HEK293T (cell line): Measurements from ENCODE around the gene ACO2.
"Not testable (repeated sequence)": the region's sequence is repeated elsewhere in the genome, so short reads cannot be mapped to it uniquely, and the experiment has no call there.

Experiments used
- CTCF ChIA-PET: fragments of 350-600 bp; formaldehyde crosslinking; extraction: SDS; loops from one replicate; lab custom pipeline; 2021; ENCODE audit warnings: antibody characterized with exemption, inconsistent platforms; lab: Yijun Ruan, JAX
- POLR2A ChIA-PET: fragments of 350-600 bp; formaldehyde crosslinking; extraction: SDS; loops from one replicate; lab custom pipeline; 2020; ENCODE audit warnings: antibody characterized with exemption, inconsistent platforms; lab: Yijun Ruan, JAX
- DNase-seq: peaks from one replicate; pipeline ENCODE4 v3.0.0; 2012; ENCODE audit warnings: mixed read lengths; ENCODE audit errors: extremely low spot score
- ARNT ChIP-seq: fragments of 450-650 bp; IDR thresholded peaks from 2 replicates; pipeline ENCODE4 v1.6.1; 2017; ENCODE audit warnings: mild to moderate bottlenecking
- BHLHE40 ChIP-seq: fragments of 450-650 bp; IDR thresholded peaks from 2 replicates; pipeline ENCODE4 v1.6.1; 2016; ENCODE audit warnings: mild to moderate bottlenecking, moderate library complexity, borderline replicate concordance
- CTBP1 ChIP-seq: fragments of 450-650 bp; IDR thresholded peaks from 2 replicates; pipeline ENCODE4 v1.6.1; 2016; ENCODE audit warnings: borderline replicate concordance
- ELF4 ChIP-seq: fragments of 450-650 bp; IDR thresholded peaks from 2 replicates; pipeline ENCODE4 v1.6.1; 2017; ENCODE audit warnings: antibody characterized with exemption
- FOXA1 ChIP-seq: fragments of 450-650 bp; IDR thresholded peaks from 2 replicates; pipeline ENCODE4 v1.6.1; 2016; ENCODE audit warnings: mild to moderate bottlenecking
- FOXK2 ChIP-seq: fragments of 450-650 bp; IDR thresholded peaks from 2 replicates; pipeline ENCODE4 v1.6.1; 2016; ENCODE audit warnings: mild to moderate bottlenecking
- FOXM1 ChIP-seq: fragments of 450-650 bp; IDR thresholded peaks from 2 replicates; pipeline ENCODE4 v1.6.1; 2017; ENCODE audit warnings: mild to moderate bottlenecking, borderline replicate concordance
- HDGF ChIP-seq: fragments of 450-650 bp; IDR thresholded peaks from 2 replicates; pipeline ENCODE4 v1.6.1; 2017; ENCODE audit warnings: antibody characterized with exemption, borderline replicate concordance
- L3MBTL2 ChIP-seq: fragments of 450-650 bp; conservative IDR thresholded peaks from 2 replicates; pipeline ENCODE4 v1.6.1; 2016; ENCODE audit warnings: mild to moderate bottlenecking
- LEF1 ChIP-seq: fragments of 450-650 bp; IDR thresholded peaks from 2 replicates; pipeline ENCODE4 v1.6.1; 2017; ENCODE audit warnings: mild to moderate bottlenecking, borderline replicate concordance
- NFRKB ChIP-seq: fragments of 450-650 bp; IDR thresholded peaks from 2 replicates; pipeline ENCODE4 v1.6.1; 2016; ENCODE audit warnings: mild to moderate bottlenecking, moderate library complexity
- SP1 ChIP-seq: fragments of 450-650 bp; IDR thresholded peaks from 2 replicates; pipeline ENCODE4 v1.6.1; 2017
- SUZ12 ChIP-seq: fragments of 450-650 bp; IDR thresholded peaks from 2 replicates; pipeline ENCODE4 v1.6.1; 2016; ENCODE audit warnings: mild to moderate bottlenecking
- TARDBP ChIP-seq: fragments of 450-650 bp; IDR thresholded peaks from 2 replicates; pipeline ENCODE4 v1.6.1; 2016
- ZNF384 ChIP-seq: fragments of 450-650 bp; IDR thresholded peaks from 2 replicates; pipeline ENCODE4 v1.6.1; 2016
- TF ChIP-seq, protein P1 (sequence below): fragments of 450-650 bp; IDR thresholded peaks from 2 replicates; pipeline ENCODE4 v1.6.1; 2016

ACO2 gene

DNA sequence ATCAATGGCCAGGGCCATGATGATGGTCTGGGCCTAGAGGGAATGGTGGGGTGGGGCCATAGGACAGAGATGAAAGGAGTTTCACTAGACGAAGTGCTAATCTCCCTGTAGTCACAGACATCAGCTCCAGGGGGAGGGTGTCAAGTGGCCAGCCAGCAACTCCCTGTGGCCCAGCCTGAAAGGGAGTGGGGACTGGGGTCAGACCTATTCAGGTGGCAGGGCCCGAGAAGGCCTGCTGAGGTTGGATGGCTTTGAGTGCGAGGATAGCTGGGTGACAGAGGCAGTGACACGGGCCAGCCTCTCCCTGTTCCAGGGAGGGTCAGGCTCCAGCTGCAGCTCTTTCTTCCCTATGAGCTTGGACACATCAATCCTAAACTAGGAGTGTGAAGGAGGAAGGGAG, 33.4 kb upstream of the ACO2 start:
- ChIA-PET CTCF (no interaction called here), POLR2A (interaction anchor here (4.1 kb wide), 1 partner anchor 10 kb away, joined by 37 read pairs; the partner anchor contains the start of gene TOB2)
- no peak for DNase-seq
- TF ChIP-seq NFRKB (no peak), TARDBP (no peak), LEF1 (no peak), CTBP1 (no peak), ZNF384 (no peak), FOXK2 (no peak), FOXA1 (no peak), ELF4 (no peak), FOXM1 (no peak), SP1 (no peak), HDGF (no peak), BHLHE40 (no peak), SUZ12 (no peak), L3MBTL2 (no peak), ARNT (no peak)
- TF ChIP-seq, protein P1, sequence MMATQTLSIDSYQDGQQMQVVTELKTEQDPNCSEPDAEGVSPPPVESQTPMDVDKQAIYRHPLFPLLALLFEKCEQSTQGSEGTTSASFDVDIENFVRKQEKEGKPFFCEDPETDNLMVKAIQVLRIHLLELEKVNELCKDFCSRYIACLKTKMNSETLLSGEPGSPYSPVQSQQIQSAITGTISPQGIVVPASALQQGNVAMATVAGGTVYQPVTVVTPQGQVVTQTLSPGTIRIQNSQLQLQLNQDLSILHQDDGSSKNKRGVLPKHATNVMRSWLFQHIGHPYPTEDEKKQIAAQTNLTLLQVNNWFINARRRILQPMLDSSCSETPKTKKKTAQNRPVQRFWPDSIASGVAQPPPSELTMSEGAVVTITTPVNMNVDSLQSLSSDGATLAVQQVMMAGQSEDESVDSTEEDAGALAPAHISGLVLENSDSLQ, result no peak

DNA sequence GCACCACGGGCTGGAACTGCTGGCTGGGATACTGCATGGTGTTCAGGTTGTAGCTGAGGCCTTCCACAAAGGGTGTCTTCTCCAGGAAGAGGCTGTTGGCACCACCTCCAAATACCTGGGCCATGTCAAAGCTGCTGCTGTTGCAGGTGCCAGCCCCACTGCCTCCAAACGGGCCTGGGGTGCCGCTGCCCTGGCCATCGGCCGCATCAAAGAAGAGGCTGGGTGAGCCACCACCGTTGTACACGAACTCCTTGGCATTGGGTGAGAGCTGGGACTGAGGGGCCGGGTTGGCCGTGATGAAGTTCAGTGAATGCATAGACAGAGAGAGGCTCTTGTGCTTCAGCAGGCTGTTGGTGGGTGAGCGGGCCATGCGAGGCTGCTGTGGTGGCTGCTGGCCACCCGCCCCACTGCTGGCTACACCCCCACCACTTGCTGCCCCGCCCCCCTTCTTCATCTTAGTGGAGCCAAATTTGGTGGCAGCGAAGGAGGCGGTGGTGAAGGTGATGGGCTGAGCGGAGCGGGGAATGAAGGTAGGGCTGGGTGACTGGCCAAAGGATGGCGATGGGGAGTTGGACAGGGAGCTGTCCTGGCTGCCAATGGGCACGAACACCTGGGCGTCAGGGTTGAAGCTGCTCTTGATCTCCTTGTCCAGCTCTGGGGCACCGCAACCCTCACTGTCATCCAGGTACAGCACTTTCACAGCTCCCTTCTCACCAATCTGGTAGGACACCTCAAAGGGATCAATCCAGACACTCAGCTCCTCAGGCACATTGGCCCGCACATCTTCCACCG, 32.4 kb upstream of the ACO2 start:
- no peak for DNase-seq
- TF ChIP-seq L3MBTL2 (no peak), FOXM1 (no peak), CTBP1 (no peak), FOXK2 (no peak), SP1 (no peak), BHLHE40 (no peak), LEF1 (no peak), ARNT (no peak), ELF4 (no peak), NFRKB (no peak), ZNF384 (no peak), FOXA1 (no peak), TARDBP (no peak), SUZ12 (no peak), HDGF (no peak)
- TF ChIP-seq, protein P1, result no peak
- ChIA-PET POLR2A (interaction anchor here (1.2 to 4.1 kb wide), 3 partner anchors 9 to 32 kb away, joined by 3 to 37 read pairs (median 7); partner anchors contain the start of genes ACO2, PHF5A and TOB2), CTCF (no interaction called here)

DNA sequence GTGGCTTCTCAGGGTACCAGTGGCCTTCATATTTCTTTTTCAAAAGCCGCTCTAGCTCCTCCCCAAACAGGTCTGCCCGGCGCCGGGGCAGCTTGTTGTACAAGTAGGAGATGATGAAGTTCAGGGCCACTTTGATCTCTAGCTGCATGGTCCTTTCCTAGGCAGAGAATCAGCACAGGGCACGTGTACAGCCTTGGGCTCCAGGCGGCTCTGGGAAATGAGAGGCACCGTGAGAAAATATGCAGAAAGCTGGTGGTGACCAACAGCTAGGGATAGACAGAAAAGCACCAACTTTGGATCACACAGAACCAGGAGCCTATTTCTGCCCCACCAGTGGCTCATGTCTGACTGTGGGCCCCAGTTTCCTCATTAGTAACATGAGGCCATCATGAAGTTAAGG, 31.7 kb upstream of the ACO2 start:
- no peak for DNase-seq
- TF ChIP-seq L3MBTL2 (no peak), SP1 (no peak), NFRKB (no peak), CTBP1 (no peak)
- ChIA-PET CTCF (no interaction called here), POLR2A (interaction anchor here (1.2 to 4.1 kb wide), 3 partner anchors 9 to 32 kb away, joined by 3 to 37 read pairs (median 7); partner anchors contain the start of genes ACO2, PHF5A and TOB2)

DNA sequence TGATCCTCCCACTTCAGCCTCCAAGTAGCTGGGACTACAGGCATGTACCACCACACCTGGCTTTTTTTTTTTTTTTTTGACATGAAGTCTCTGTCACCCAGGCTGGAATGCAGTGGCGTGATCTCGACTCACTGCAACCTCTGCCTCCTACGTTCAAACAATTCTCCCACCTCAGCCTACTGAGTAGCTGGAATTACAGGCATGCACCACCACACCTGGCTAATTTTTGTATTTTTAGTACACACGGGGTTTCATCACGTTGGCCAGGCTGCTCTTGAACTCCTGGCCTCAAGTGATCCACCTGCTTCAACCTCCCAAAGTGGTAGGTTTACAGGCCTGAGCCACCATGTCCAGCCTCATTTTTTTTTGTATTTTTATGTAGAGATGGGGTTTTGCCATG, 28.4 kb upstream of the ACO2 start:
- DNase-seq, POLR2A ChIA-PET, CTCF ChIA-PET: not testable (repeated sequence)

DNA sequence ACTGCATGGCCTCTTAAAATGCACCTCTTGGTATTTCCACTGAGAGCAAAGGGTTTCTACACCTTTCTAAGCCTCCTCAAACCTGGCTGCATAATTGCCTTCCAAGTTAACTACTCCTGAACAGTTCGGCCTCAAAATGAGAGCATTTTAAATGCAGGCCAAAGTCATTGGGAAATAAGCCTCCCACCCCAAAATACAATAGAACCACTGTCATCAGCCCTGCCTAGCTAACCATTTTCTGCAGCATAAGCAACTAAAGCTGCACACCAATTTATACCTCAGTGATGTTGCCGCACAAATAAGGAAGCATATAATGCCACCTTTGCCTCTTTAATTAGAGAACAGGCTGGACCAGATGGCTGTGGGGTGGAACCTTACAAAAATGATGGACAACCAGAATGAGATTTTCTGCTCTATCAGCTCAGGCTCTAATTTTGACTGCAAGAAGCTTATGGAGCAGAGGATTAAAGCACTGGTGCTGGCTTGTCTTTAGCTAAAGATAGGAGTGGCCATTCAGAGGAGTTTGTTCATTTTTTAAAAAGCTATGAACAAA, 26.6 kb upstream of the ACO2 start:
- ChIA-PET CTCF (interaction anchor here (0.9 to 1.1 kb wide), 2 partner anchors 38 to 75 kb away, joined by 3 to 4 read pairs; no protein-coding TSS in a partner anchor), POLR2A (interaction anchor here (1.5 kb wide), 1 partner anchor 13 kb away, joined by 4 read pairs; no protein-coding TSS in a partner anchor)
- DNase-seq, result no peak
- TF ChIP-seq SUZ12, result no peak
- no peak for TF ChIP-seq HDGF
- TF ChIP-seq ZNF384, result no peak
- TF ChIP-seq L3MBTL2, result no peak
- TF ChIP-seq BHLHE40, result no peak
- TF ChIP-seq, protein P1, result no peak
- TF ChIP-seq NFRKB, result no peak
- no peak for TF ChIP-seq SP1
- TF ChIP-seq FOXK2, result no peak
- TF ChIP-seq LEF1, result no peak
- no peak for TF ChIP-seq FOXA1

DNA sequence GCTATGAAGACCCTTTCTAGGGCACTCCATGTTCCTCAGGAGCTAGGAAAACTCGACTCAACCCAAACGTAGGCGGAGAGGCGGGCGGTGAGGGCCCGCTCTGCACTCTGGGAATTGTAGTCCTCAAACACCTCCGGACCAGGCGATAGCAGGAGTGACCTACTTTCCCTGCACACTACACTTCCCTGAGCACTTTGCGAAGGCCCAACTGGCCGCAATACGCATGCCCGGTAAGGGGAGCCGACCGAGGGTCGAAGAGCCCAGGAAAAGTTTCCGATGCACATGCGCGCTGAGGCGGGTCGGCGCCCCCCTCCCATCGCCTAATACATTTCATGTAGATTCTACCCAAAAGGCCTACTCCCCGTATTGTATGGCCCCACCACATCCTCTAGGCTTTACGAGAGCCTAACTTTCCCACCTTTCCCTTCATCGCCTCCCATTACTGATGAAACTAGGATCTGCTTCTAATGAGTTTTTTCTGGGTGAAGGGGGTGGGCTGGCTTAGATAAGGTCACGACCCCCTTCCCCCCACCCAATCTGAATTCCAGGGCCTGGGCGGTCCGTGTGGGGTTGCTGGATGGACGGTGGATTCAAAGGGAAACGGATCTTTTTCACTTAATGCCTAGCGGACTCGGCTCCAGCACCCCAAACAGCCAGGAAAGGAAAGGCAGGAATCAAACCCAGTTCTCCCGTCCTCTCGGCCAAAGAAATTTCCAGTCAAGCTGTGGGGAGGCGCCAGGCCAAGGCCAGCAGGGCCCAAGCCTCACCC, 24.4 kb upstream of the ACO2 start:
- TF ChIP-seq TARDBP (no peak), ZNF384 (no peak), FOXA1 (no peak), FOXM1 (no peak), HDGF (no peak), ARNT (no peak), LEF1 (no peak), BHLHE40 (no peak), NFRKB (no peak), SP1 (no peak), SUZ12 (no peak), L3MBTL2 (no peak), FOXK2 (no peak), ELF4 (no peak), CTBP1 (no peak)
- TF ChIP-seq, protein P1, result no peak
- peak; percentile 92 for DNase-seq
- CTCF ChIA-PET, result interaction anchor here (0.6 to 0.8 kb wide), 3 partner anchors 25 to 222 kb away, joined by 3 to 4 read pairs (median 3); no protein-coding TSS in a partner anchor
- POLR2A ChIA-PET, result interaction anchor here (0.6 to 7.8 kb wide), 18 partner anchors 8 to 808 kb away, joined by 3 to 148 read pairs (median 6); partner anchors contain the start of genes ACO2, MRTFA, PHF5A and RANGAP1
